ENCODE measurements around the gene LRRN3.
A peak's percentile ranks its signal among the peaks of the same experiment; 100 is the strongest.

Gene LRRN3

DNA sequence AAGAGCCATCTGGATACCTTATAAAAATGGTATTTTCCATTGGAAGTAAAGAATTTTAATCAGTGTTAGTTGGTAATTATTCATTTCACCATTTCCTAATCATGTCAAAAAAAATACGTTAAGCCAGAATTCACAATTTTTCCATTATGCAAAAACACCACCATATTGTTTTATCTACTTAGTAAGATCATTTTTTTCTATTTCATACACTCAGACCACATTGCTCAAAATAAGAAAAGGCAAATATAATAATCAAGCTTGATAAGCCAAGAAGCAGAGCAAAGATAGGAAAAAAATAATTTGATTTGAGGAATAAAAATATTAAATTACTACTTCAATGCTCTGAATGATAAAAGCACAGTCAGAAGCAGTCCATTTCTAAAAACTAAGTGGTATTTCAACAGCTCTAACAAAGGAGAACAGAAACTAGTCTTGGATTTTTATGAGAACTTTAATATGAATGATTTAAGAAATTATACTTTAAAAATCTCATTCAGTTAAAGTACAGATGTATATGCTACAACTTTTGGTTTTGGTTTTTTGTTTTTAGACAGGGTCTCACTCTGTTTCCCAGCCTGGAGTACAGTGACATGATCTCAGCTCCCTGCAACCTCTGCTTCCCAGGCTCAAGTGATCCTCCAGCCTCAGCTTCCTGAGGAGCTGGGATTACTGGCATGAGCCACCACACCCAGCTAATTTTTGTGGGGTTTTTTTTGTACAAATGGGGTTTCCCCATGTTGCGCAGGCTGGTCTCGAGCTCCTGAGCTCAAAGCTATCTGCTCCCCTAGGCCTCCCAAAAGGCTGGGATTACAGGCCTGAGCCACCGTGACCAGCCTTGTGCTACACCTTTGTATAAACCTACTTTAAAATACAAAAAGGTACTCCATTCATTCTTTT, 46.6 kb downstream of the LRRN3 start:
- TF ChIP-seq CTCF (IDR thresholded peaks at IDR 0.05; ENCODE audit: unreplicated experiment in 3 of 3), result no peak
- Mint-ChIP-seq H3K27ac (peak overlapping the region in 2 of 3 experiments; percentile 56 to 61), H3K36me3 (ENCODE audit: low read depth) (no peaks in the 10 kb centered on the region), H3K27me3 (ENCODE audit: low read depth) (no peaks in the 10 kb centered on the region), H3K9me3 (no peaks in the 10 kb centered on the region), H3K4me3 (no peak overlapping the region), H3K4me1 (peaks cover 17% of the 10 kb centered on the region)

GRCh38 chr7:111138193-111138569, 47.3 kb downstream of the LRRN3 start:
- Mint-ChIP-seq H3K27ac (peak overlapping the region; percentile 2 to 61 (median 56)), H3K4me3 (no peak overlapping the region), H3K4me1 (peaks cover 17% of the 10 kb centered on the region), H3K27me3 (ENCODE audit: low read depth) (no peaks in the 10 kb centered on the region), H3K36me3 (ENCODE audit: low read depth) (no peaks in the 10 kb centered on the region), H3K9me3 (no peaks in the 10 kb centered on the region)
- no peak for TF ChIP-seq CTCF (IDR thresholded peaks at IDR 0.05; ENCODE audit: unreplicated experiment in 3 of 3)

GRCh38 chr7:111138586-111138985, 47.7 kb downstream of the LRRN3 start:
- H3K27ac Mint-ChIP-seq, result peak overlapping the region; percentile 2 to 61 (median 56)
- H3K36me3 Mint-ChIP-seq (ENCODE audit: low read depth), result no peaks in the 10 kb centered on the region
- no peak overlapping the region for H3K4me3 Mint-ChIP-seq
- no peak for TF ChIP-seq CTCF (IDR thresholded peaks at IDR 0.05; ENCODE audit: unreplicated experiment in 3 of 3)
- no peaks in the 10 kb centered on the region for H3K27me3 Mint-ChIP-seq (ENCODE audit: low read depth)
- no peaks in the 10 kb centered on the region for H3K9me3 Mint-ChIP-seq
- peaks cover 17% of the 10 kb centered on the region for H3K4me1 Mint-ChIP-seq

DNA sequence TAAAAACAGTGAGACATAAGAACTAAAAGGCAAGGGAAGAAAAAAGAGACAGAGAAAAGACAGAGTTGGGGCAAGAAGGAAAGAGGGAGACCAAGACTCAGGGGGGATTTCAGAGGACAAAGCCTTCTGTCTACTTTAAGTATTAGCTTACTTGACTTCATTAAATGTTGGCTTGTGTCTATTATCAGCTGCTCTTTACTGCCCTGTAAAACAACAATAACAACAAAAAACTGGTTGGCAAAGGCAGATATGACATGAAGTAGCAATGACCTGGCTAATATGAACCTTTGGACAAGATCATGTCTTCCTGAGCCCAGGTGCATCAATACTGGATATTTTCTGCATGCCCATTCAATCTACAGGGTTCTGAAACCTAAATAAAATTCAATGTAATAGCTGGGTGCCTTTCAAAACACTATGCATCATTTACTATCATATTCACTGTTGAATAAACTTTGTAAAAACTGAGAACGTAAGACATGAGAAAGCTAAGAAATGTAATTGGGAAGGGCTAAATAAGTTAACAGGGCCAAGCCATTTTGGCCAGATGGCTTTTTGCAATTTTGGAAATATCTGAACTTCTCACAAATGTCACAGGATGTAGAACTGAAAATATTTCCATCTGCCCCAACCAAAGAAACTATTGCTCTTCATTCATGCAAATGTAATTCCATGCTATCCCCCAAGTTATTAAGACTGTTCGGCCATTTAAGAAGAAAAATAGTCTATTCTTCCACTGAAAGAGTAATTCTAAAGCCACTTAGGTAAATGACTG, 49.4 kb downstream of the LRRN3 start:
- Mint-ChIP-seq H3K27ac (peak overlapping the region in 1 of 3 experiments; percentile 18), H3K4me1 (peaks cover 17% of the 10 kb centered on the region), H3K4me3 (no peak overlapping the region), H3K36me3 (ENCODE audit: low read depth) (no peaks in the 10 kb centered on the region), H3K9me3 (no peaks in the 10 kb centered on the region), H3K27me3 (ENCODE audit: low read depth) (no peaks in the 10 kb centered on the region)
- no peak for TF ChIP-seq CTCF (IDR thresholded peaks at IDR 0.05; ENCODE audit: unreplicated experiment in 3 of 3)

- Mint-ChIP-seq H3K9me3 (no peaks in the 10 kb centered on the region), H3K27ac (no peak overlapping the region), H3K4me3 (no peak overlapping the region), H3K27me3 (ENCODE audit: low read depth) (no peaks in the 10 kb centered on the region), H3K4me1 (no peaks in the 10 kb centered on the region), H3K36me3 (ENCODE audit: low read depth) (no peaks in the 10 kb centered on the region)
- TF ChIP-seq CTCF (IDR thresholded peaks at IDR 0.05; ENCODE audit: unreplicated experiment in 3 of 3), result no peak
Measured at GRCh38 chr7:111145472-111145871, 54.5 kb downstream of the LRRN3 start.
